Measurements from ENCODE around the gene TSHZ1.

TSHZ1 gene

GRCh38 chr18:75223687-75224347, 13.2 kb downstream of the TSHZ1 start:
- H3K4me3 Mint-ChIP-seq = no peak overlapping the region
- H3K27me3 Mint-ChIP-seq = no peaks in the 10 kb centered on the region
- DNase-seq (no peak), ATAC-seq (replicated peaks) (no peak)
- H3K4me1 Mint-ChIP-seq (ENCODE audit: low read depth in 2 of 2) = peaks cover 19 to 62% of the 10 kb centered on the region in 2 donors
- H3K9me3 Mint-ChIP-seq = no peaks in the 10 kb centered on the region
- no peak overlapping the region for H3K27ac Mint-ChIP-seq
- H3K36me3 Mint-ChIP-seq (ENCODE audit: insufficient read depth) = peaks cover 10% of the 10 kb centered on the region

GRCh38 chr18:75226286-75226955, 15.8 kb downstream of the TSHZ1 start:
- Mint-ChIP-seq H3K4me3 (no peak overlapping the region), H3K4me1 (ENCODE audit: low read depth in 2 of 2) (peaks cover 33 to 63% of the 10 kb centered on the region in 2 donors), H3K9me3 (no peaks in the 10 kb centered on the region), H3K27ac (peak overlapping the region; percentile 32 to 82), H3K27me3 (no peaks in the 10 kb centered on the region), H3K36me3 (ENCODE audit: insufficient read depth) (peaks cover 24% of the 10 kb centered on the region)
- DNase-seq (no peak), ATAC-seq (replicated peaks) (no peak)

DNA sequence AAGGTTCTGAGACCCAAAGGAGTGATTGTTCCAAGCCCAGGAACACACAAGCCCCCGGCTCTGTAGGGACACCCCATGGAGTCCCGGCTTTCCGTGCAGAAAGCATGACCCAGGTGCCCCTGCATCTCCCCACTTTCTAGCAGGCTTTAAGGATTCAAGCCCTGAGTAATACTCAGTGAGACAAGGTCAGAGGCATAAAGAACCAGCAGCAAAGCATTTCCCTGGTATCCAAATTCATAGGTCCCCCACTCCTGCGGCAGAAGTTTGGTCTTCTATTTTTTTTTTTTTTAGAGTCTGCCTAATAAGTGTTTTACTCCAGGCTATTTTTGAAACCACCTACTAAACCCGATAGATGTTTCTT, 16.3 kb downstream of the TSHZ1 start:
- Mint-ChIP-seq H3K36me3 (ENCODE audit: insufficient read depth) (peaks cover 24% of the 10 kb centered on the region), H3K27ac (peak overlapping the region; percentile 32 to 61), H3K4me3 (no peak overlapping the region), H3K4me1 (ENCODE audit: low read depth in 2 of 2) (peaks cover 31 to 58% of the 10 kb centered on the region in 2 donors), H3K27me3 (no peaks in the 10 kb centered on the region), H3K9me3 (no peaks in the 10 kb centered on the region)
- DNase-seq = no peak
- ATAC-seq (replicated peaks) = no peak

DNA sequence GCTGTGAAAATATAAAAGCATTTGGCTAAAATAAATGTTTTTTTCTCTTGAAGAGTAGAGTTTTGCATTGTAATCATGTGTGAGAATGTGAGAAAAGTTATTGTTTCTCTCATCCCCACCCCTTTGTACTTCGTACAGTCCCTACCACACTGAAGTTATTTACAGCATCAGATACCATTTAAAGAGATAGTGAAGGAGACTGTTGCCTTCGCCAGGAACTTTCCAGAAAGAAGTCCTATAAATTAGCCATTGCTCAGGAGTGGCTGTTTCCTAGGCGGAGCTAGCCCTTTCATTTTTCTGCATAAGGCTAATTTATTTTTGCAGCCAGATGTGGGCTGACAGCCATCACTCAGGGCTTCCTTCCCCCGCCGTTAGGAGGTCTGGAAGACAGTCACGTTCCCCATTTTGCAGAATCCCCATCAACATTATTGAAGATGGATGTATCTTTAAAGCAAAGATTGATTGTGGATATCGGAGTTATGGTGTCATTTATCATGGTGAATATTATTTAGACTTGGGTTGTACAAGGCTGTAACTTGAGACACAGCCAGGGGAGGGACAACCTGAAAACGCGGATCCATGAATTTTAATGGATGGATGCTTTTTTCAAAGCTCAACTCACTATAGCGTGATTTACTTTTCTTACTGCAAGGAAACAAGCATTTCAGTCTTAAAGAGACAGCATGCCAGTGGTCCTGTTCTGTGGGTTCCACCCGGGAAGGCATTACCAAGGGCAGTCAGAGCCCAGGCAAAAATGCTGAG, 17.1 kb downstream of the TSHZ1 start:
- Mint-ChIP-seq H3K27me3 (no peaks in the 10 kb centered on the region), H3K36me3 (ENCODE audit: insufficient read depth) (peaks cover 24% of the 10 kb centered on the region), H3K27ac (peak overlapping the region; percentile 32 to 61), H3K9me3 (no peaks in the 10 kb centered on the region), H3K4me3 (no peak overlapping the region), H3K4me1 (ENCODE audit: low read depth in 2 of 2) (peaks cover 27 to 55% of the 10 kb centered on the region in 2 donors)
- ATAC-seq (replicated peaks) (no peak), DNase-seq (no peak)

- Mint-ChIP-seq H3K9me3 (no peaks in the 10 kb centered on the region), H3K27ac (peak overlapping the region; percentile 10 to 12), H3K36me3 (ENCODE audit: insufficient read depth) (peaks cover 24% of the 10 kb centered on the region), H3K27me3 (no peaks in the 10 kb centered on the region), H3K4me1 (ENCODE audit: low read depth in 2 of 2) (peaks cover 31 to 61% of the 10 kb centered on the region in 2 donors), H3K4me3 (peak overlapping the region in 1 of 2 donors; percentile 45)
- DNase-seq (no peak), ATAC-seq (replicated peaks) (no peak)
Measured at GRCh38 chr18:75228967-75229366, 18.4 kb downstream of the TSHZ1 start.

DNA sequence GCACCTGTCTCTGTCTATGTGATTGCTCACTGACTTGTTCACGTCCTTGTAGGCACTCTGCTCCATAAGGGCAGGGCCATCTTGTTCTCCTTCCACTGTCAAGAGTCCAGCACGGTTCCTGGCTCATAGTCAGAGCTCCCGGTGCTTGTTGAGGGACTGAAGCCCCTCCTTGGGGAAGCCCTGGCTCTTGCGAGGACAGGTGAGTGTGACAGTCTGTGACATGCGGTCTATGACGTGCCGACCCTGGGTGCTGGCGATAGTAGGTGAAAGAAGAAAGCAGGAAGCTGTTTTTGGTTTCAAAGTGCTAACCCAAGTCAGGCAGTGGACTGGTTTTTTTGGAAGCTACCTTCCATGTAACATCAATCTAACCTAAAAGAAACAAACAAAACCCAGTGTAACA, 18.8 kb downstream of the TSHZ1 start:
- Mint-ChIP-seq H3K4me1 (ENCODE audit: low read depth in 2 of 2) (peaks cover 32 to 61% of the 10 kb centered on the region in 2 donors), H3K36me3 (ENCODE audit: insufficient read depth) (peaks cover 24% of the 10 kb centered on the region), H3K27me3 (no peaks in the 10 kb centered on the region), H3K27ac (peak overlapping the region; percentile 10 to 49), H3K4me3 (peak overlapping the region; percentile 15 to 45), H3K9me3 (no peaks in the 10 kb centered on the region)
- DNase-seq (no peak), ATAC-seq (replicated peaks) (peak; percentile 74)

GRCh38 chr18:75230163-75231052, 19.8 kb downstream of the TSHZ1 start:
- Mint-ChIP-seq H3K36me3 (ENCODE audit: insufficient read depth) (peaks cover 21% of the 10 kb centered on the region), H3K4me1 (ENCODE audit: low read depth in 2 of 2) (peaks cover 34 to 60% of the 10 kb centered on the region in 2 donors), H3K27me3 (no peaks in the 10 kb centered on the region), H3K4me3 (peak overlapping the region in 1 of 2 donors; percentile 15), H3K27ac (peak overlapping the region; percentile 10 to 49), H3K9me3 (no peaks in the 10 kb centered on the region)
- ATAC-seq (replicated peaks) = no peak
- DNase-seq = no peak

DNA sequence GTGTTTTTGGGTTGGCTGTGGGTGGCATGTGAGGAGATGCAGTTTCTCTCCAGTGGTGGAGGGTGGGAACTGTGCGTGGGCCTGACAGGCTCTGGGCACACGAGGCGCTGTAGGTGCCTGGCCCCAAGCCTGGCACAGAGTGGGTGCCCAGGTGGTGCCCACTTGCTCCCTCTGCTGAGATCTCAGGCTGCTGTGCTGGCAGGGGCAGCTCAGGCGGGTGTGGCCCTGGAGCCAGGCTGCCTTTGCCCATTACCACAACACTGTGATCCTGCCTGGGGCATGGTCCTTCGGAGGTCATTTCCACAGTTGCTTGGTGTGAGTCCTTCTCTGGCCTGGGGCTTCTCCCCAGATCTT, 20.4 kb downstream of the TSHZ1 start:
- Mint-ChIP-seq H3K4me1 (ENCODE audit: low read depth in 2 of 2) (peaks cover 38 to 66% of the 10 kb centered on the region in 2 donors), H3K36me3 (ENCODE audit: insufficient read depth) (peaks cover 27% of the 10 kb centered on the region), H3K9me3 (no peaks in the 10 kb centered on the region), H3K4me3 (no peak overlapping the region), H3K27me3 (no peaks in the 10 kb centered on the region), H3K27ac (peak overlapping the region in 1 of 2 donors; percentile 12)
- ATAC-seq (replicated peaks) (peak; percentile 48), DNase-seq (no peak)

GRCh38 chr18:75234901-75235300, 24.3 kb downstream of the TSHZ1 start:
- H3K9me3 Mint-ChIP-seq = no peaks in the 10 kb centered on the region
- H3K4me1 Mint-ChIP-seq (ENCODE audit: low read depth in 2 of 2) = peaks cover 30 to 40% of the 10 kb centered on the region in 2 donors
- peaks cover 29% of the 10 kb centered on the region for H3K36me3 Mint-ChIP-seq (ENCODE audit: insufficient read depth)
- ATAC-seq (replicated peaks) (no peak), DNase-seq (no peak)
- H3K27ac Mint-ChIP-seq = no peak overlapping the region
- no peak overlapping the region for H3K4me3 Mint-ChIP-seq
- no peaks in the 10 kb centered on the region for H3K27me3 Mint-ChIP-seq

- no peaks in the 10 kb centered on the region for H3K27me3 Mint-ChIP-seq
- no peak for ATAC-seq (replicated peaks)
- no peak overlapping the region for H3K27ac Mint-ChIP-seq
- peaks cover 26 to 32% of the 10 kb centered on the region in 2 donors for H3K4me1 Mint-ChIP-seq (ENCODE audit: low read depth in 2 of 2)
- H3K4me3 Mint-ChIP-seq = no peak overlapping the region
- DNase-seq = no peak
- H3K36me3 Mint-ChIP-seq (ENCODE audit: insufficient read depth) = peaks cover 28% of the 10 kb centered on the region
- no peaks in the 10 kb centered on the region for H3K9me3 Mint-ChIP-seq
Measured at GRCh38 chr18:75235896-75236295, 25.3 kb downstream of the TSHZ1 start.

DNA sequence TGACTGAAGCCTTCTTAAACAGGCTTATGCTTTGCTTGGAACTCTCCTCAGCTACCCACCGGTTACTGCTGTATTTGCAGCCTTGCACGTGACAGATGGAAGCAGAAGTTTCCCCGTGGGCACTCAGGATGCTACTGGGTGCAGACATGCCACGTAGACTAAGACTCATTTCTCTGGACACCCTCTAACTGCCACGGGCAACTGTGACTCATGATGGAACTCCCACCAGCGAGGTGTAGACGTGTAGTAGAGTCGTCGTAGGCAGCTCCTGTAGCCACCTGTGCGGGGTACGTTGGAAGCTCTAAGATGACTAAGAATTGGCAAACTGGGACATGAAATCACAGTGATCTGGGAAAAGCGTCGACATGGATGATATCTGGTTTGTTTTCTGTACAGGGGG, 27.5 kb downstream of the TSHZ1 start:
- ATAC-seq (replicated peaks) = no peak

DNA sequence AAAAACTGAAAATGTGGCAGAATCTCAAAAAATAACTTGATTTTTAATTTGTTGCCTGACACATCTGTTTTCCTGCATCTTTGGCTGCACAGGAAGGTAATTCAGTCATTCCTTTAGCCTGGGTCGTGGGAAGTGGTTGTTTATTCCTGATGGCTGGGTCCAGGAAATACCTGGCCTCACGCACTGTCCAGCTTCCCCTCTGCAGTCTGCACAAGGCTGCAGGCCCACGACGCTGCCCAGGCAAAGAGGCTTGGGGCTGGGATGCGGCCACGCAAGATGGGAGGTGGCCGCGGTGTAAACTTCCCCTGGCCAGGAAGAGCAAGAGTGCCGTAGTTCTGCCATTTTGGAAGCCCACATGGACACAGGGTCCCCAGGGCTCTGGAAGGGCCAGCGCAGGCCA, 28.2 kb downstream of the TSHZ1 start:
- H3K27ac Mint-ChIP-seq = no peak overlapping the region
- ATAC-seq (replicated peaks) = no peak
- H3K4me3 Mint-ChIP-seq = no peak overlapping the region
- DNase-seq = no peak
- H3K9me3 Mint-ChIP-seq = no peaks in the 10 kb centered on the region
- H3K4me1 Mint-ChIP-seq (ENCODE audit: low read depth in 2 of 2) = peaks cover 37 to 48% of the 10 kb centered on the region in 2 donors
- no peaks in the 10 kb centered on the region for H3K27me3 Mint-ChIP-seq
- H3K36me3 Mint-ChIP-seq (ENCODE audit: insufficient read depth) = peaks cover 24% of the 10 kb centered on the region

More for the DNA sequence above, 27.5 kb downstream of the TSHZ1 start:
- no peaks in the 10 kb centered on the region for H3K9me3 Mint-ChIP-seq
- H3K4me3 Mint-ChIP-seq = peak overlapping the region in 1 of 2 donors; percentile 21
- peaks cover 24% of the 10 kb centered on the region for H3K36me3 Mint-ChIP-seq (ENCODE audit: insufficient read depth)
- DNase-seq = no peak
- no peaks in the 10 kb centered on the region for H3K27me3 Mint-ChIP-seq
- no peak overlapping the region for H3K27ac Mint-ChIP-seq
- peaks cover 40 to 54% of the 10 kb centered on the region in 2 donors for H3K4me1 Mint-ChIP-seq (ENCODE audit: low read depth in 2 of 2)

DNA sequence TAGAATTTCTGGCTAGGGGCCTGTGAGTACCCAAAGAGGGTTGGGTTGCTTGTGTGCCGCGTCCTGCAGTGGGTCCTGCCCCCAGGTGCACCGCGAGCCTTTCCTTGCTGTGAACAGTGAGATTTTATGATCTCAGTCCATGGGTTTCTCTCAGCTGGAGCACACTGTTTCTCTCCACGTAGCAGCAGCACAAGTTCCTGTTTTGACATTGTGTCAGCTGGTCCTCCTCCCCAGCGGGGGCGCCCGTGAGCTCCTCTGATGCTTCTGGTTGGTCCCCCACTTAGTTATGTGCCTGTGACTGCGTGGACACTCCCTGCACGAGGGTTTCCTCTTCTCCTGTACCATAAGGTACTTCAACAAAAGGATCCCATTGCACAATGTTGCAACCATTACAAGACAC, 29.8 kb downstream of the TSHZ1 start:
- no peaks in the 10 kb centered on the region for H3K9me3 Mint-ChIP-seq
- H3K36me3 Mint-ChIP-seq (ENCODE audit: insufficient read depth) = peaks cover 27% of the 10 kb centered on the region
- peaks cover 37 to 53% of the 10 kb centered on the region in 2 donors for H3K4me1 Mint-ChIP-seq (ENCODE audit: low read depth in 2 of 2)
- DNase-seq (no peak), ATAC-seq (replicated peaks) (no peak)
- no peaks in the 10 kb centered on the region for H3K27me3 Mint-ChIP-seq
- H3K4me3 Mint-ChIP-seq = no peak overlapping the region
- H3K27ac Mint-ChIP-seq = peak overlapping the region in 1 of 2 donors; percentile 32
